ENCODE results near the gene RUNX1.

RUNX1 gene

GRCh38 chr21:34992736-34993398, 56.2 kb downstream of the RUNX1 start:
- DNase-seq (ENCODE audit: low spot score): no peak

- no peak for DNase-seq (ENCODE audit: low spot score)
Measured at GRCh38 chr21:34992180-34992579, 56.9 kb downstream of the RUNX1 start.

- no peak for DNase-seq (ENCODE audit: low spot score)
Measured at GRCh38 chr21:34991366-34991957, 57.6 kb downstream of the RUNX1 start.

GRCh38 chr21:34990842-34991241, 58.3 kb downstream of the RUNX1 start:
- no peak for DNase-seq (ENCODE audit: low spot score)

DNA sequence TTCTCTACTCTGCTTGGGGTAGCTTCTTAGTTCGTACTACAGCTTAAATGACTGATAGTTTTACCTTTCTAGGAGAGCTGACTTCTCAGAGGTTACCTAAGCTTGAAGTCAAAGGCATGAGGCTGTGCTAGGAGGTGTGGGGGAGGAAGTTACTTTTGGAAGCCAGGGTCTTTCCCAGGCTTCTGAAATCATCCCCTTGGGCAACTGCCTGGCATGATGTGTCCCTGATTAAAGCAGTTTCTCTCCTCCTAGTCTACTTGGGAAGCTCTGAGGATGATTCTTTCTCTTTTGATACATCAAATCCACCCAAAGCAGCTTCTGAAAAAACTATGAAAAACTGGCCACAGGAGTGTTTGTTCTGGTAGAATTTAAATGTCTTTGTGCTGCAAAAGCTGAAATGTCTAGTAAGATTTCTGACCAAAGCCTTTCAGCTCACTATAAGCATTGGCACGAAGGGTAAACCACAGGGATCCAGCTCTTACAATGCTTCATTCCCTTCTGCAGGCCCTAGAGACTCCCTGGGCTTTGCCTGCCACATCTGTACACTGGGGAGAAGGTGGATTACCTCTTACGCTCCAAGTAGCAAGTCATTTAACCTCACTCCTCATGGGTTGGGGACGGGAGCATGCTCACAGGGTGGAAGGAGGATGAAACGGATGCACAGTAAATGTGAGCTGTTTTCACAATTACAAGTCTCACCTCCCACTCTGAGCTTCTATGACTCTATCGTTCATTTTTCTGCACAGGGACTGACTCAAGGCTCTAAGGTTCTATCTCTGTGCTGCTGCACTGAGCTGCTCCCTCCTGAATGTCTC, 59.6 kb downstream of the RUNX1 start:
- DNase-seq (ENCODE audit: low spot score): peak; percentile 88

GRCh38 chr21:34988625-34989024, 60.5 kb downstream of the RUNX1 start:
- no peak for DNase-seq (ENCODE audit: low spot score)

DNA sequence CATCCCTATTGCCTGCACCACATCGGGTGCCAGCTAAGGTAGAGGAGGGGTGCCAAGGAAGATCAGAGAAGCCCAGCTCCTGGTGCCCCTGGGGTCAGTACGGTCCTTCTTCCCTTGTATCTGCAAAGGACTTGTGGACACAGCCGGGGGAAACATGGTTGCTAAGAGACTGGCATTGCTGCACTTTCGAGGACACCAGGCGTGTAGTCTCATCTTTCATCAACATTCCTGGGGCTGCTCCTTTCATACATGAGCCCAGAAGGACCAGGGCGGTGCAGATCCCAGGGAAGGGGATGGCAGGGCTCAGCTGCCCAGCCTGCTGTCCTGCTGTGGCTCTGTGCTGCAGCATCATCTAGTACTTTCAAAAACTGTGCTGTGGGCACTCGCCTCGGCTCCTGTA, 61.0 kb downstream of the RUNX1 start:
- no peak for DNase-seq (ENCODE audit: low spot score)

GRCh38 chr21:34987501-34988072, 61.5 kb downstream of the RUNX1 start:
- no peak for DNase-seq (ENCODE audit: low spot score)

GRCh38 chr21:34986561-34987500, 62.3 kb downstream of the RUNX1 start:
- peak; percentile 91 for DNase-seq (ENCODE audit: low spot score)

DNA sequence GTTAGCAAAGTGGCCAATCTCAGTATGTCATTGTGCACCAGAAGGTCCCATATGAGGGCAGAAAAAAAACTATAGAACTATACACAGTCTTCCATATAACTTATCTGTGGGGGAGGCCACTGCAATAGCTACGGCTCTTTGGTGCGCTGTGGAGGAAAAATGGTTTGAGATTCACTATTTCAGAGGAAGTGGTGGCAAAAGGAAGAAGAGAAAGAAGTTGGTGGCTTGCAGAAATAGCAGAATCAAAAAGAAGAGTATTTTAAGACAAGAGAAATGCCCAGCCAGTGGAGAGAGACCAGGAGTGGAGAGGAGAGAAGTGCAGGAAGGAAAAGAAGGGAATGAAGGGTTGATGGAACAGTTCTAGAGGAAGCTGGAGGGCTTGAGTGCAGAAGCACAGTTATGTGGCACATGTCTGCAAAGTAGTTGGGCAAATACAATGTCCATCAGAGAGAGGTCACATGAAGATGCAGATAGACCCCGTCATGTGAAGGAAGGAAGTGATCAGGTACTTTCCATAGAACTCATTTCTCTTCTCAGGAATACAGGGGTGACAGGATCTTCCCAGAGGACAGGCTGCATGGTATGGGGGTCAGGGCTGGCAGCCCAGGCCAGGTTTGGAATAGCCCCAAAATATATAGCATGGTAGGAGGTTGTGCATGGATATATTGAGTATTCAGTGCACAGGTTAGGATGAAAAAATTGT, 64.6 kb downstream of the RUNX1 start:
- no peak for DNase-seq (ENCODE audit: low spot score)

- peak; percentile 74 for DNase-seq (ENCODE audit: low spot score)
Measured at GRCh38 chr21:34983680-34984086, 65.4 kb downstream of the RUNX1 start.

- no peak for DNase-seq (ENCODE audit: low spot score)
Measured at GRCh38 chr21:34981791-34982190, 67.3 kb downstream of the RUNX1 start.

GRCh38 chr21:34980423-34981115, 68.5 kb downstream of the RUNX1 start:
- DNase-seq (ENCODE audit: low spot score): no peak

GRCh38 chr21:34979383-34979782, 69.7 kb downstream of the RUNX1 start:
- no peak for DNase-seq (ENCODE audit: low spot score)

DNA sequence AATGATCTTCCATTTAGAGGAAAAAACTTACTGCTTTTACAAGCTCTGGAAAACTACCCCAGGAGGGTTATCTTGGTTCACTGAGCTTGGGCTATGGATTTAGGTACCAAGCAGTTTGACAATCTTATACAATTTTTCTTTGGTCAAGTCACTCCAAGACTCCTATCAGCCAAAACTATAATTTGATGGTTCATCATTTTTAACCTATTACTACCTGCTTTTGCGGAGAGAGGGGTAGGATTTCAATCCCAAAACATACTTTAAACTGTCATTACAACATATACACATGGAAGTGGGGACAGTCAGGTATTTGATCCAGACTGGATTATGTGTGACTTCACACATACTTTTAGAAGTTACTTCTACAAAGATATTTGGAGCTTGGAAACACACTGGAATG, 71.8 kb downstream of the RUNX1 start:
- no peak for DNase-seq (ENCODE audit: low spot score)

DNA sequence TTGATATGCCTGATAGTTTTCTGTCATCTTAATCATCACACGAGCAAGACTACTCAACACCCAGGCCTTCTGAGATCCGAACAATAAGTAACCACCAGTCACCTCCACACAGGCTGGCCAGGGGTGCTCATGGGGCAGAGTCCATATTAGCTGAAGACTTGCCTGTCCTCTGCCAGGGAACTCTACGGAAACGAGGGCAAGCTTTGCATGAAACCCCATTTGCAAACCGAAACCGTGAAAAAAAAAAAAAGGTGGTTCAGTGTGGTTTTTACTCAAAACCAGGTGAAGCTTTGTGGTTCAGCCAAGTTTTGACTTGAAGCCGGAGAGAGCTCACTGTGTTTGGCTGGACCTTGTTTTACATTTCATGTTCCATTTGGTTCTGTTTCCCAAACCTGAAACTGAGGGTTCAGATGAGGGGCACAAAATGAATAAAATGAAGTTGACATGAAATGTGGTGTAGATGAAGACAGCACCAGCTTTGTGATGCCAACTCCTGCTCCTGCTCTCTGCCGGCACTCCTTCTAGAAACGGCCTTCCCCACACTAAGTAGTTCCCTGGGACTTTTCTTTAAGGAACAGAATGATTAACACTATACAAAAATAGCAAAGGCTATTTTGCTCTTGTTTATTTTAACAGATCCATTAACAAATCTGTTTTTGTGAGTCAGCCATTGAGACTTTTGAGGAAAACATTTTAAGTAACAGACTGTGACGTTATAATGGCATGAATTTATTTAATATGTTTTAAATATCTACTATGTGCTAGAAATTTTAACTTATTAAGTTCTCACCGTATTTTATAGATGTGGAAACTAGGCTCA, 74.7 kb downstream of the RUNX1 start:
- peak; percentile 75 for DNase-seq (ENCODE audit: low spot score)

GRCh38 chr21:34973685-34974084, 75.4 kb downstream of the RUNX1 start:
- no peak for DNase-seq (ENCODE audit: low spot score)

GRCh38 chr21:34971656-34972055, 77.4 kb downstream of the RUNX1 start:
- DNase-seq (ENCODE audit: low spot score): no peak

- no peak for DNase-seq (ENCODE audit: low spot score)
Measured at GRCh38 chr21:34970566-34970965, 78.5 kb downstream of the RUNX1 start.

DNA sequence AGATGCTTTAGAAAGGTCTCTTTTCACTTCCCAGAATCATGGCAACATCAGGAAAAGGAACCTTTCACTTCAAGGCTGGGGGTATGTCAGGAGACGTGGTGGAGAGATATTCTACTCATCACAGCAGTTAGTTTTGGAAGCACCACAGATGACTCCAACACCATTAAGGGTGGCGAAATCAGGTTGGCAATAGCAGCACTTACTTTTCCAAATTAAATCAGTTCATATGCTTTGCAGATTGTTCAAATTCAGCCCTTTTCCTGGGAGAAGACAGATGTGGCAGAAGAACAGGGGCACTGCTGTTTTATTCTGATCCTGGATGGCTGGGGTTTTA, 79.0 kb downstream of the RUNX1 start:
- DNase-seq (ENCODE audit: low spot score): no peak

Measured in activated CD4-positive, alpha-beta T cell treated with anti-CD3 and anti-CD28 coated beads, Interleukin-2, Interleukin-4, amounts not matched to agents 100 ng/mL and 50 ng/mL, durations not matched to agents 16 hours and 8 hours (primary cell).